WTC11 (cell line): ENCODE data around the gene PLEKHM3. TPM values are rescaled to one million over a fixed set of nuclear protein-coding genes. Genes with fewer than 3 reads are reported as not detected.

Experiments
- ATAC-seq: fragments of 200-7000 bp; cut with Tn5 transposase; 2 replicates; pipeline ENCODE4 v1.10.0; 2021; ENCODE audit warnings: mild to moderate bottlenecking, moderate library complexity
- CTCF ChIA-PET: fragments of 300-600 bp; sonication (Branson Sonifier 250); formaldehyde crosslinking; loops from one replicate; lab custom pipeline; 2021; ENCODE audit warnings: antibody characterized with exemption; lab: Charles Lee
- POLR2A ChIA-PET: fragments of 350-600 bp; sonication (Branson Sonifier 250); formaldehyde crosslinking; loops from one replicate; lab custom pipeline; 2021; ENCODE audit warnings: antibody characterized with exemption; lab: Charles Lee
- DNase-seq: peaks from one replicate; pipeline ENCODE4 v3.0.0; 2021; ENCODE audit warnings: low spot score
- H3K27ac Mint-ChIP-seq: 2 replicates; pipeline ENCODE4 v1.8.0; 2021; ENCODE audit warnings: mixed read lengths
- H3K27me3 Mint-ChIP-seq: 2 replicates; pipeline ENCODE4 v1.8.0; 2021; ENCODE audit warnings: low read depth, mild to moderate bottlenecking, moderate library complexity, mixed read lengths
- H3K36me3 Mint-ChIP-seq: 2 replicates; pipeline ENCODE4 v1.8.0; 2021; ENCODE audit warnings: mixed read lengths
- H3K4me1 Mint-ChIP-seq: 2 replicates; pipeline ENCODE4 v1.8.0; 2022; ENCODE audit warnings: mixed read lengths
- H3K4me3 Mint-ChIP-seq: 2 replicates; pipeline ENCODE4 v1.8.0; 2021; ENCODE audit warnings: mild to moderate bottlenecking, moderate library complexity, mixed read lengths
- H3K9me3 Mint-ChIP-seq: 2 replicates; pipeline ENCODE4 v1.8.0; 2021; ENCODE audit warnings: mixed read lengths
- AFF4 ChIP-seq: sonication (generic); formaldehyde crosslinking; IDR thresholded peaks from 2 replicates; pipeline ENCODE4 v1.8.1; 2023; ENCODE audit warnings: mild to moderate bottlenecking, missing genetic modification reagents, borderline replicate concordance
- ARID4B ChIP-seq: sonication (generic); formaldehyde crosslinking; IDR thresholded peaks from 2 replicates; pipeline ENCODE4 v1.8.0; 2023; ENCODE audit warnings: missing genetic modification reagents, mild to moderate bottlenecking, borderline replicate concordance
- ATF3 ChIP-seq: sonication (generic); formaldehyde crosslinking; conservative IDR thresholded peaks from 2 replicates; pipeline ENCODE4 v1.8.1; 2022; ENCODE audit warnings: mild to moderate bottlenecking, missing genetic modification reagents
- ELF4 ChIP-seq: sonication (generic); formaldehyde crosslinking; IDR thresholded peaks from 2 replicates; pipeline ENCODE4 v1.8.1; 2022; ENCODE audit warnings: low read depth, mild to moderate bottlenecking, moderate library complexity, missing genetic modification reagents
- EMX1 ChIP-seq: fragments of 250-450 bp; sonication (Bioruptor Pico); IDR thresholded peaks from 2 replicates; pipeline ENCODE4 v1.8.0; 2021; ENCODE audit warnings: mild to moderate bottlenecking
- FOXJ3 ChIP-seq: sonication (generic); formaldehyde crosslinking; IDR thresholded peaks from 2 replicates; pipeline ENCODE4 v1.9.0; 2021; ENCODE audit warnings: missing genetic modification reagents, mild to moderate bottlenecking, borderline replicate concordance
- GABPB1 ChIP-seq: sonication (generic); formaldehyde crosslinking; IDR thresholded peaks from 2 replicates; pipeline ENCODE4 v1.8.1; 2023; ENCODE audit warnings: mild to moderate bottlenecking, missing genetic modification reagents
- GRHL2 ChIP-seq: fragments of 250-450 bp; sonication (Bioruptor Pico); IDR thresholded peaks from 2 replicates; pipeline ENCODE4 v1.8.0; 2022; ENCODE audit warnings: mild to moderate bottlenecking, moderate library complexity; ENCODE audit not compliant: insufficient replicate concordance, severe bottlenecking
- HMGA2 ChIP-seq: fragments of 250-450 bp; sonication (Bioruptor Pico); IDR thresholded peaks from 2 replicates; pipeline ENCODE4 v1.4.0; 2021; ENCODE audit warnings: mild to moderate bottlenecking, moderate library complexity
- IRF1 ChIP-seq: sonication (generic); formaldehyde crosslinking; IDR thresholded peaks from 2 replicates; pipeline ENCODE4 v1.8.0; 2023; ENCODE audit warnings: missing genetic modification reagents
- JAZF1 ChIP-seq: fragments of 250-450 bp; sonication (Bioruptor Pico); IDR thresholded peaks from 2 replicates; pipeline ENCODE4 v1.9.0; 2021; ENCODE audit warnings: moderate library complexity, mild to moderate bottlenecking, inconsistent platforms
- MLX ChIP-seq: sonication (generic); formaldehyde crosslinking; IDR thresholded peaks from 2 replicates; pipeline ENCODE4 v1.8.1; 2023; ENCODE audit warnings: mild to moderate bottlenecking, missing genetic modification reagents, moderate library complexity
- NR1H2 ChIP-seq: sonication (generic); formaldehyde crosslinking; IDR thresholded peaks from 2 replicates; pipeline ENCODE4 v1.9.0; 2021; ENCODE audit warnings: mild to moderate bottlenecking, moderate library complexity, missing genetic modification reagents
- NR2C2 ChIP-seq: sonication (generic); formaldehyde crosslinking; IDR thresholded peaks from 2 replicates; pipeline ENCODE4 v1.8.0; 2022; ENCODE audit warnings: mild to moderate bottlenecking, missing genetic modification reagents
- SMAD4 ChIP-seq: sonication (generic); formaldehyde crosslinking; IDR thresholded peaks from 2 replicates; pipeline ENCODE4 v1.8.0; 2022; ENCODE audit warnings: mild to moderate bottlenecking, missing genetic modification reagents
- SOX15 ChIP-seq: fragments of 250-450 bp; sonication (Bioruptor Pico); IDR thresholded peaks from 2 replicates; pipeline ENCODE4 v1.9.0; 2021; ENCODE audit warnings: mild to moderate bottlenecking
- TEAD4 ChIP-seq: sonication (generic); formaldehyde crosslinking; IDR thresholded peaks from 2 replicates; pipeline ENCODE4 v1.8.0; 2022; ENCODE audit warnings: mild to moderate bottlenecking, missing genetic modification reagents
- USF2 ChIP-seq: sonication (generic); formaldehyde crosslinking; IDR thresholded peaks from 2 replicates; pipeline ENCODE4 v1.8.1; 2023; ENCODE audit warnings: mild to moderate bottlenecking, missing genetic modification reagents, moderate library complexity
- ZNF396 ChIP-seq: fragments of 250-450 bp; sonication (Bioruptor Pico); IDR thresholded peaks from 2 replicates; pipeline ENCODE4 v1.8.0; 2021; ENCODE audit warnings: mild to moderate bottlenecking, moderate library complexity, borderline replicate concordance
- ZNF671 ChIP-seq: fragments of 250-450 bp; sonication (Bioruptor Pico); IDR thresholded peaks from 2 replicates; pipeline ENCODE4 v1.8.0; 2021; ENCODE audit warnings: mild to moderate bottlenecking
- total RNA-seq: library from RNA; stranded (reverse); gene quantifications from 3 replicates; pipeline ENCODE4 v1.2.3, GENCODE V29; 2021

PLEKHM3 gene
- total RNA-seq, 1 experiment from 2014 or later, result 5.8 TPM

- TF ChIP-seq IRF1 (CRISPR knock-in tag) (no peak), ZNF396 (CRISPR knock-in tag) (no peak)
Observed at GRCh38 chr2:207865210-207865609, 160.1 kb downstream of the PLEKHM3 start (continued).

- Mint-ChIP-seq H3K4me3 (no peak overlapping the region), H3K9me3 (no peaks in the 10 kb centered on the region), H3K4me1 (peaks cover 11% of the 10 kb centered on the region), H3K27me3 (no peaks in the 10 kb centered on the region), H3K36me3 (no peaks in the 10 kb centered on the region), H3K27ac (no peak overlapping the region)
- ChIA-PET POLR2A (no interaction called here), CTCF (interaction anchor here (0.6 to 2.1 kb wide), 4 partner anchors 50 to 177 kb away, joined by 3 to 8 read pairs (median 3); no protein-coding TSS in a partner anchor)
- ATAC-seq, result no peak
- DNase-seq, result no peak
- no peak for TF ChIP-seq IRF1 (CRISPR knock-in tag)
Observed at GRCh38 chr2:207863345-207863744, 162.0 kb downstream of the PLEKHM3 start.

- TF ChIP-seq USF2 (CRISPR knock-in tag) (no peak), NR2C2 (CRISPR knock-in tag) (no peak), GRHL2 (CRISPR knock-in tag) (no peak), NR1H2 (CRISPR knock-in tag) (no peak), JAZF1 (CRISPR knock-in tag) (no peak), GABPB1 (CRISPR knock-in tag) (no peak), HMGA2 (no peak), MLX (CRISPR knock-in tag) (no peak), AFF4 (CRISPR knock-in tag) (no peak), ATF3 (no peak), ZNF671 (CRISPR knock-in tag) (no peak), SOX15 (CRISPR knock-in tag) (no peak), ELF4 (CRISPR knock-in tag) (no peak), TEAD4 (no peak), SMAD4 (CRISPR knock-in tag) (no peak), ARID4B (CRISPR knock-in tag) (no peak), EMX1 (CRISPR knock-in tag) (no peak), FOXJ3 (no peak)
- no peaks in the 10 kb centered on the region for H3K27me3 Mint-ChIP-seq
- H3K9me3 Mint-ChIP-seq, result no peaks in the 10 kb centered on the region
- H3K4me3 Mint-ChIP-seq, result no peak overlapping the region
- no peak for ATAC-seq
- H3K36me3 Mint-ChIP-seq, result no peaks in the 10 kb centered on the region
- DNase-seq, result no peak
- CTCF ChIA-PET, result interaction anchor here (0.9 to 2.1 kb wide), 2 partner anchors 16 to 179 kb away, joined by 3 to 8 read pairs; no protein-coding TSS in a partner anchor
- POLR2A ChIA-PET, result no interaction called here
- H3K27ac Mint-ChIP-seq, result no peak overlapping the region
- H3K4me1 Mint-ChIP-seq, result peaks cover 11% of the 10 kb centered on the region
Observed at GRCh38 chr2:207861789-207862188, 163.5 kb downstream of the PLEKHM3 start.
